HG03354 (cell line): ENCODE data around the gene TMEM106C.
A peak's percentile ranks its signal among the peaks of the same experiment; 100 is the strongest.

Experiments
- ATAC-seq: cut with Tn5 transposase; IDR thresholded peaks from one replicate; pipeline ENCODE4 v1.9.1; 2021; ENCODE audit warnings: mild to moderate bottlenecking; ENCODE audit not compliant: unreplicated experiment, poor library complexity, severe bottlenecking

TMEM106C gene, protein sequence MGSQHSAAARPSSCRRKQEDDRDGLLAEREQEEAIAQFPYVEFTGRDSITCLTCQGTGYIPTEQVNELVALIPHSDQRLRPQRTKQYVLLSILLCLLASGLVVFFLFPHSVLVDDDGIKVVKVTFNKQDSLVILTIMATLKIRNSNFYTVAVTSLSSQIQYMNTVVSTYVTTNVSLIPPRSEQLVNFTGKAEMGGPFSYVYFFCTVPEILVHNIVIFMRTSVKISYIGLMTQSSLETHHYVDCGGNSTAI

GRCh38 chr12:47963340-47964040 lies at the start of gene TMEM106C:
Gene TMEM106C, plus strand, starts transcription at chr12:47963596. Its CDS starts 641 bp downstream, at chr12:47964237.
- peak; percentile 88 for ATAC-seq

- ATAC-seq = no peak
Observed at GRCh38 chr12:47920913-47921312, 42.5 kb upstream of the TMEM106C start.

- no peak for ATAC-seq
Observed at GRCh38 chr12:47921907-47922306, 41.5 kb upstream of the TMEM106C start.

- no peak for ATAC-seq
Observed at GRCh38 chr12:47927346-47927745, 36.0 kb upstream of the TMEM106C start.

DNA sequence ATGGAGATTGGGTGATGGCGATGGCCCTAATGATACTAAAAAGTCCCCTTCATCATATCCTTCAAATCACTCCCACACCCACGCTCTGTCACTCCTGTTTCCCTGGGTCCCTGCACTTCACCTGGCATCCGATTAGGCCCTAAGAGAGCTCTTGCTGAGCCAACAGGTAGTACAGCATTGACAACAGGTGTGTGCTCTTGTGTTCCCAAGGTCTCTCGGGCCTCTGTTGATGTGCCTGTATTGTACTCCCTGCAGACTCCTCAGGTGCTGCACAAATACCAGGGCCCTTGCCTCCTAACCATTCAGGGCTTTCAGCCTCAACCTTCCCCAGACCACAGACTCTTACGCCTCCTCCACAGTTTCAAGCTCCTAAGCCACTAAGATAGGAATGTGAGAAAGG lies 32.8 kb upstream of the TMEM106C start:
- ATAC-seq = no peak

DNA sequence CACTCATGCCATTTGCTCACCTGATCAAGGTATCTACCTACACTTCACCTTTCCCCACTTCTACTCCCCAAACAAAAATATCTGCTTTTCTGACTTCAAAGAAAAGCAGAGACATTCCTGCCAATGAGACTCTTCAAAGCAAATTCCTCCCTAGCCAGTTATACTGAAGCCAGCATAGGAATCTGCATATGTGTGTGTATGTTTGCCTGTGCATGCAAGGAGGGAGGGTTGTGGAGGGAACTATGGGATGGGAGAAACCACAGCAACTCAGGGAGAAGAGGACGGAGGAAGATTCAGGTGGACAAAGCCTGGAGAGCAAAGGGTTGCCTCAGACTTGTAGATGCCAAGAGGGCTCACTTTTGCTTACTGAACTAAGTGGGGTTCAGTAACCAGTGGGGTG lies 32.2 kb upstream of the TMEM106C start:
- ATAC-seq = no peak

DNA sequence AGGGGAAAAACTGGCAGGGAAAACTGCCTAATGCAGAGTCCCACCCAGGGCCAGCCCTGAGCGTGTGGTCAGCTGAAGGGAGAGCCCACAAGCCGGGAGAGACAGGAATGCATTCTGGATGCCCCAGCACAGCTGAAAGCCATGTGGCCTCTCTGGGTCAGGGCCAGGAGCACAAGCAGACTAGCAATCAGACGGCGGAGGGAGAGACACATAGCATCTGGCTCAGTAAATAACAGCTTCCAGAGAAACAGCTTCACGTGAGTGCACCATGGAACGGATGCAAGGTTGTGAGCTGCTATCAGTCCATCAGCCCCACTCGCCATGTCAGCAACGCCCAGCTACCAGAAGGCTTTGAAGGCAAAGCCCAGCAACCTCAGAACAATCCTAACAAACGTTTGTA lies 28.2 kb upstream of the TMEM106C start:
- no peak for ATAC-seq

GRCh38 chr12:47938093-47938492 lies 25.3 kb upstream of the TMEM106C start:
- ATAC-seq = no peak

DNA sequence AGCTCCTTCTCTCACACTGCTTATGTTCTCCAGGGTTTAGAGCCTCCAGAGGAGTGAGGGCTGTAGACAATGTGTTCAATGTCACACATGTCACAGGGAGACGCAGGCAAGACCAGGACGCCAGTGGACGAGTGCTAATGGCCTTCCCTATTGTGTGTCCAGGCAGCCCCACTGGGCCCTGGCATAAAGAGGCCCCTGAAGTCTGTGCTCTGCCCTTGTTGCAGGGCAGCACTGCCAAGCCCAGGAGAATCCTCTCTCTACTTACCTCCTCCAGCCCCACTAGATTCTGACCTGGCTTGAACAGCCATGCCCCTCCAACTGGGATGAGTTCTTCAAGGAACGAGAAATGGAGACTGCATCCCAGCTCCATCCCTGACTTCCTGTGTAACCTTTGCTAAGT lies 24.8 kb upstream of the TMEM106C start:
- ATAC-seq = no peak

DNA sequence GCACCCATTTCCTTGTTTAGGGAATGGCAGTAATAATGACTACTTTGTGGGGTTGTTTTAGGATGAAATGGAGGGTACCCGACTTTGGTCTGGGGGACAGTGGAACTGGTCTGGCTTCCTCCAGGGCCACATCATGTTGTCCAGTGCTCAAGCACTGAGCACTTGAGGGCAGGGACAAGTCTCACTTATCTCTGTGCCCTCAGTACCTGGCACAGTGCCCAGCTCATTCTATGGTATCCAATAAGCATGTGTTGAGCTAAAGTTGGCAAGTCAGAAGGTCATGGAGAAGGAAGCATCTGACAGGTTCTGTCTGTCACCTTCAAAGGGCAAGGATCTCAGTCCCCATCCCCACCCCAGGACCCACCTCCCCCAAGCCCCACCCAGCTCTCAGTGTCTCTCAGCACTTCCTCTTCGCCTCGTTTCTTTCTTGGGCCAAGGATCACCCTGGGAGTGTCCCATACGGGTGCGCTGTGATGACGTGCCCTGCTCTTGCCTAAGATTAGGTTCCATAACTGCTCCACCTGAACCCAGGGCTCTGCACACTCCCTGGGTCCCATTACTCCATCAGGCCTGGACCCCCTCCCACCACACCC lies 24.3 kb upstream of the TMEM106C start:
- no peak for ATAC-seq

GRCh38 chr12:47940773-47941474 lies 22.5 kb upstream of the TMEM106C start:
- no peak for ATAC-seq

DNA sequence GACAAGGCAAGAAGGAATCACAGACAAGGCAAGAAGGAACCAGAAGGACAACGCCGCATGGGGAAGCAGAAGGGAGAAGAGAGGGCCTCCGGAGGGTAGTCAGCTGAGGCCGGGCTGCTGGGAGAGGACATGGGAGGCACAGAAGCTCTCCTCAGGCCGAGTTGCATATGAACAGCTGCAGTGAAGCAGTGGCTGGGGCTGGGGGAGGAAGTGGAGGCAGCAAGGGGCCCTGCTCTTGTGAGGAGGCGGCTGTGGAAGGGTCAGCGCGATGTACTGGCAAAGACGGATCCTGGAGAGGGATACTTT lies 22.0 kb upstream of the TMEM106C start:
- ATAC-seq = no peak

DNA sequence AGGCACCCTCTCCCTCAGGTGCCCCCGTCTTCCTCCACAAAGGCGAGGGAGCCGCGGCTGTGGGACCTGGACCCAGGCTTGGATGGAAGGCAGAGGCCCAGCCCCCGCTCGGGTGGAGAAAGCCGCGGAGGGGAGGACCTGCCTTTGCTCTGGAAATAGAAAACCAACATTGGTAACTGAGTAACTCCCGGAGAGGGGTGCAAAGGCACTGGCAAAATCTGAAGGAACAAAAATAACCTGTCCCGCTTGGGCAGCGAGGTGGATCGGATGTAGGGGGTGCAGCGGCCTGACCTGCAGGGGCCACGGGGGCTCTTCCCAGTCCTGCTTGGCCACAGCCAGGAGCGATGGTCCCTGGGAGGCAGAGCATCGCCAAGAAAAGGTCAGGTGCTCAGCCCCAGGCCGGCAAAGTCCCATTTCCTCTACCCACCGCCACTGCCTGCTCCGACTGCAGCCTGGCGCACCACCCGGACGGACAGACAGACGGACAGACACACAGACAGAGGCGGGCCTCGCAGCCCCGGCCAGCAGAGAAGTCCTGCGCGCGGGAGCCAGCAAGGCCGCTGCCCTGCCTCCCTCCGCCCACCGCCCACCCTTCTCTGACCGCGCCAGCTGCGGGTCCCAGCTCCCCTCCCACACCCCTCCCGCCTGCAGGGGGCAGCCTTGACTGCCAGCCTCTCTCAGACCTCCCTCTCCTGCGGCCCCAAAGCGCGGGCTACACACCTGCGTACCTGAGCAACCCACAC lies 21.4 kb upstream of the TMEM106C start:
- ATAC-seq = no peak

GRCh38 chr12:47942614-47943225 lies 20.7 kb upstream of the TMEM106C start:
- ATAC-seq = no peak

GRCh38 chr12:47943623-47944340 lies 19.6 kb upstream of the TMEM106C start:
- no peak for ATAC-seq

- ATAC-seq = no peak
Observed at GRCh38 chr12:47944685-47945340, 18.6 kb upstream of the TMEM106C start.

DNA sequence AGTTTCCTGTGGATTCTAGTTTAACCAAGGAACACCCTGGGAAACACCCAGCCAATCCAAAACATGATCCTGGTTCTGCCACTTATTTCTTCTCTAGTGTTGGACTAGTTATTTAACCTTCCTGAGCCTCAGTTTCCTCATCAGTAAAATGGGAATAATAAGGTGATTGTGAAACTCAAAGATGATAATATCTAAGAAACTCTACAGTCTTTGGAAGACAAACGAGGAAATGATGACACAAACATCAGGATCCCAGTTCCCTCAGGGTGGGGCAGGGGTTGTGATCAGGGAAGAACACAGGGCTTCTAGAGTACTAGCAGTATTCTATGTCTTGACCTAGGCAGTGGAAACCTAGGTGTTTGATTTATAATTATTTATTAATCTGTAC lies 18.1 kb upstream of the TMEM106C start:
- ATAC-seq = no peak

DNA sequence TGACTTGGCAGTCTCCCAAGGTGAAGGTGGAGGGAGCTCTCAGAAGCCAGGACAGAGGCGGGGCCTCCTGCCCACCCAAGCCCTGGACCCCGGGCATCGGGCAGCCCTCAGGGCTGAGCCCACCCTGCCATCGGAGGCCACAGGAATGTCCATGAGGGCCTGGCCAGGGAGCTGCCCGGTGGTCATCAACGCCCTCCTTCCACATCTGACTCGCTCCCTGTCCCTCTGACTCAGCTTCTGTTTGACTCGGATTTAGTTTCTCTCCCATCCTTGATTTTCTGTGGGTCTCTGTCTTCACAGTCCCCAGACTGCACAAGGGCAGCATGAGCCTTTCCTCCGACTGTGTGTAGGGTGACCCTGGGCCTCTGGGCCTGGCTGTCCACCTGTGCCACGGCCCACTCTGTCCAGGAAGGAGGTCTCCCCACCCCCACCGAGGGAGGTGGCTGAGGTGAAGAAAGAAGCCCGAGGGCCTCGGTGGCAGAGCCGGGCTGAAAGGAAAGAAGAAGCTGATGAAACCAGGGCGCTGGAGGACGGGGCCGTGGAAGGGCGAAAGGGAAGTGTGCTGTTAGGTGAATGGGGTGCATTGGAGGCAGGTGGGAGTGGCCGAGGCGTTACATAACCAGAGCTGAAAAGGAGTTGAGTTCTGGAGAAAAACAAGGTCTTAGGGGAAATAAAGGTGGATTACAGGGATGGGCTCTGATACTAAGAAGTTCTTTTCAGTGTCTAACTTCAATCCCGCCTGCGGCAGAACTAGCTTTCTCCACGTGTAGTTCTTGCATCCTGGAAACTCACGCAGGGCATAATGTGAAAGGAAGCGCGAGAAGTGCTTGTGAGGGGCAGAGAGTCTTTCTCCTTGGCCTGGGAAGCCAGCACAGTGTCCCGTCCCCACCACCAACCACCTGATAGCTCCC lies 16.7 kb upstream of the TMEM106C start:
- no peak for ATAC-seq
